WI38 (cell line): ENCODE results near the gene ARFRP1.
"Not testable (repeated sequence)": the region's sequence is repeated elsewhere in the genome, so short reads cannot be mapped to it uniquely, and the experiment has no call there.

Experiments
- H3K4me3 ChIP-seq: 2 replicates; pipeline ENCODE4 v1.5.1; 2011; ENCODE audit warnings: low read depth, mild to moderate bottlenecking, control low read depth, low read length
- TF ChIP-seq, protein P1 (sequence below): IDR thresholded peaks from 2 replicates; pipeline ENCODE4 v1.5.1; 2012; ENCODE audit warnings: low read depth, mild to moderate bottlenecking, control low read depth, low read length

The ARFRP1 gene

DNA sequence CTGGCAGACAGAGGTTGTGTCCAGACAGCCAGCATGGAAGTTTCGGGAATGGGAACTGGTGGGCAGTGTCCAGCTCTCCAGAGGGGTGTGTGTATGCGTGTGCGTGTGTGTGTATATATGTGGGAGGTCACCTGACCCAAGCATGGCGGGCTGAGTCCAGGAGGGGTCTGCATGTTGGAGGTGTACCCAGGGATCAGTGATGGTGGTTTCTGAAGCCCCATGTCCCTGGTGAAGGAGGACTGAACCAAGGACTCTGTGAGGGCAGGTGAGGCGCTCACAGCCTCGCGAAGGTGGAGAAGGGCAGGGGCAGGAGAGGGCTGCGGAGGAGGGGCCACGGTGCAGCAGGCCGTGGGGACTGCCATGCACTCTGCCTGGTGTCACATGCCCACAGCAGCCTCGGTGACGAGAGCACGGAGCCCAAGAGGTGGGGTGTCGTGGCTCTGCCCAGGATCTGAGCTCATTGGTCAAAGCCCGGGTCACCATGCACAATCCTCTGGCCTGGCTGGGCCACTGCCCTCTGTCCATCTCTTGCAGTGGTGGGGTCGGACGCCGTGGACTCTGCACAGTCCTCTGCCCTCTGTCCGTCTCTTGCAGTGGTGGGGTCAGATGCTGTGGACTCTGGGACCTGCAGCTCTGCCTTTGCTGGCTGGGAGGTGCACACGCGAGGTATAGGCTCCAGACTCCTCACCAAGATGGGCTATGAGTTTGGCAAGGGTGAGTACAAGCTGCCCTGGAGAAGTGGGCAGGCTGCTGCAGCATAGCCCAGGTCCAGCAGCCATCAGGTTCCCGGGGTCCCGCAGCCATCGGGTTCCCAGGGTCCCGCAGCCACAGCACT lies 26.6 kb upstream of the ARFRP1 start:
- TF ChIP-seq, protein P1, sequence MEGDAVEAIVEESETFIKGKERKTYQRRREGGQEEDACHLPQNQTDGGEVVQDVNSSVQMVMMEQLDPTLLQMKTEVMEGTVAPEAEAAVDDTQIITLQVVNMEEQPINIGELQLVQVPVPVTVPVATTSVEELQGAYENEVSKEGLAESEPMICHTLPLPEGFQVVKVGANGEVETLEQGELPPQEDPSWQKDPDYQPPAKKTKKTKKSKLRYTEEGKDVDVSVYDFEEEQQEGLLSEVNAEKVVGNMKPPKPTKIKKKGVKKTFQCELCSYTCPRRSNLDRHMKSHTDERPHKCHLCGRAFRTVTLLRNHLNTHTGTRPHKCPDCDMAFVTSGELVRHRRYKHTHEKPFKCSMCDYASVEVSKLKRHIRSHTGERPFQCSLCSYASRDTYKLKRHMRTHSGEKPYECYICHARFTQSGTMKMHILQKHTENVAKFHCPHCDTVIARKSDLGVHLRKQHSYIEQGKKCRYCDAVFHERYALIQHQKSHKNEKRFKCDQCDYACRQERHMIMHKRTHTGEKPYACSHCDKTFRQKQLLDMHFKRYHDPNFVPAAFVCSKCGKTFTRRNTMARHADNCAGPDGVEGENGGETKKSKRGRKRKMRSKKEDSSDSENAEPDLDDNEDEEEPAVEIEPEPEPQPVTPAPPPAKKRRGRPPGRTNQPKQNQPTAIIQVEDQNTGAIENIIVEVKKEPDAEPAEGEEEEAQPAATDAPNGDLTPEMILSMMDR: no peak
- no peak overlapping the region for H3K4me3 ChIP-seq

DNA sequence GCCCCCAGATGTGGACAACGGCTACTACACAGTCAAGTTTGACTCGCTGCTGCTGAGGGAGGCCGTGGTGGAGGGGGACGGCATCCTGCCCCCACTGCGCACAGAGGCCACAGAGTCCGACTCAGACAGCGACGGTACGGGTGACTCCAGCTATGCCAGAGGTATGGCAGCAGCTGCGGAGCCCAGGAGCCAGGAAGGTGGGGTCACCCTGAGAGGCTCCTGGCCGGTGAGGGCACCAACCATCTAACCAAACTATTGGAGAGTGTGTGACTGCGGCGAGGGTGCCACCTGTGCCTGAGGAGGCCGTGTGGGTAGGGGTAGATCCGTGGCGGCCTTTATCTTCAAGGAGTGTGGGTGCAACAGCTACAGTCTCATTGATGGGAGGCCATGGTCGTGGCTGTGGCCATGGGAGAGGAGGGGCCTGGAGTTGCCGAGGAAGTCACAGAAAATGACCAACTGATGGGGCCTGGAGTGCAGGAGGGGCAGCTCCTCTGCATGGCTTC lies 25.9 kb upstream of the ARFRP1 start:
- H3K4me3 ChIP-seq: no peak overlapping the region
- TF ChIP-seq, protein P1: no peak

DNA sequence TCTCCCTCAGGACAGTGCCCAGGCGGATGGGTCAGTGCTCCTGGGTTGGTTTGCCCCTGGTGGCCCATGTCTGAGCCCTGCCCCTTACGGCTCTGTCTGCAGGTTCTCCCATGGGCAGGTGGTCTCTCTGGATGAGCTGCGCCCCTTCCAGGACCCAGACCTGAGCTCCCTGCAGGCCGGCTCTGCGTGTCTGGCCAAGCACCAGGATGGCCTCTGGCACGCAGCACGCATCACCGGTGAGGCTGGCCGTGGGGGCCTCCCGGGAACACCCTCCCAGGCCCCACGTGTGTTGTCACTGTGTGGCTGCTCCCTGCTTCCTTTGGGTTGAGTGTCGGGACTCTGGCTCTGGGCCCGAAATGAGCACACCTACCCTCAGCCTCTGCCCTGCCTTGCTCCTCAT lies 25.3 kb upstream of the ARFRP1 start:
- TF ChIP-seq, protein P1: no peak
- H3K4me3 ChIP-seq: no peak overlapping the region

DNA sequence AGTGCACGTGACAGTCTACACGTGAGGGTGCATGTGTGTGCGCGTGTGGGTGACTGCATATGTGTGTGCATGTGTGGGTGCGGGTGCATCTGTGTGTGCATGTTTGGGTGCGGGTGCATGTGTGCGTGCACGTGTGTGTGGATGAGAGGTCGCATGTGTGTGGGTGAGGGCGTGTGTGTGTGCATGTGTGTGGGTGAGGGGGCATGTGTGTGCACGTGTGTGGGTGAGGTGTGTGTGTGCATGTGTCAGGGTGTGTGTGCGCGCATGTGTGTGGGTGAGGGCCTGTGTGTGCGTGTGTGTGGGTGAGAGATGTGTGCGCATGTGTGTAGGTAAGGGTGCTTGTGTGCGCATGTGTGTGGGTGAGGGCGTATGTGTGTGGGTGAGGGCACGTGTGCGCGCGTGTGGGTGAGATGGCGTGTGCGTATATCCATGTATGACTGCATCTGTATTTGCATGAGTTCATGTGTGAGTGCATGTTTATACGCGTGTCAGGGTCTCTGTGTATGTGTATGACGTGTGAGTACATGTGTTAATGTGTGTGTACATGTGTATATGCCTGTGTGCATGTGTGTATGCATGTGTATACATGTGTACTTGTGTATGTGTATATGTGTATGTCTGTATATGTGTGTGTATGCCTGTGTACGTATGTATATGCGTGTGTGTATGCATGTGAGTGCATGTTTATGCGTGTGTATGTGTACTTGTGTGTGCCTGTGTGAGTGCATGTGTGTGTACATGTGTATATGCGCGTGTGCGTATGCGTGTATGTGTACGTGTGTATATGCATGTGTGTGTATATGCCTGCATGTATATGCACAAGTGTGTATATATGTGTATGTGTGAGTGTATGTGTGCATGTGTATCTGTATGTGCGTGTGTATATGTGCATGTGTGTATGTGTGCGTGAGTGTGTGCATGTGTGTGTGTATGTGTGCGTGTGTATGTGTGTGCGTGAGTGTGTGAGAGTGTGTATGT lies 24.6 kb upstream of the ARFRP1 start:
- no peak overlapping the region for H3K4me3 ChIP-seq
- TF ChIP-seq, protein P1: no peak

DNA sequence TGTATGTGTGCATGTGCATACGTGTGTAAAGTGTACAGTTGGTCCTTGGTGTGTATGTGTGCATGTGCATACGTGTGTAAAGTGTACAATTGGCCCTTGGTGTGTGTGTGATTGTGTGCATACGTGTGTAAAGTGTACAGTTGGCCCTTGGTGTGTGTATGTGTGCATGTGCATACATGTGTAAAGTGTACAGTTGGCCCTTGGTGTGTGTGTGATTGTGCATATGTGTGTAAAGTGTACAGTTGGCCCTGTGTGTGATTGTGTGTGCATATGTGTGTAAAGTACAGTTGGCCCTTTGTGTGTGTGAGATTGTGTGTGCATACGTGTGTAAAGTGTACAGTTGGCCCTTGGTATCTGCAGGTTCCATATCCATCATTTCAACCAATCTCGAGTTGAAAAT lies 23.6 kb upstream of the ARFRP1 start:
- no peak overlapping the region for H3K4me3 ChIP-seq
- TF ChIP-seq, protein P1: no peak

DNA sequence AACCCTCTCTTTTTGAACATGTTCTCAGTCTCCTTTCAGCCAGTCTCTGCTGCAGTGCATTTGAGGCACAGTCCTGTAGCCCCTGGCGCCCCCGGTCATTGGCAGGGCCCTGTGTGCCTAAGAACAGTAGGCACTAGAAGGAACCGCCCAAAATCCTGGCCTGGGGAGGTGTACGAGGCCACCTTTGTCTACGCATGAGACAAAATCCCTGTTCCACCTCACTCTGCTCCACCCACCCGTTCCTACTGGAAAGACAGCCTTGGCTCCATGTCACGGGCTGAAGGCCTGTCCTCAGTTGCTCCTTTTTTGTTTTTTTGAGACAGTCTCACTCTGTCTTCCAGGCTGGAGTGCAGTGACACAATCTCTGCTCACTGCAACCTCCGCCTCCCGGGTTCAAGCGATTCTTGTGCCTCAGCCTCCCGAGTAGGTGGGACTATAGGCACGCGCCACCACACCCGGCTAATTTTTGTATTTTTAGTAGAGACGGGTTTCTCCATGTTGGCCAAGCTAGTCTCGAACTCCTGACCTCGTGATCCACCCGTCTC lies 22.5 kb upstream of the ARFRP1 start:
- H3K4me3 ChIP-seq: not testable (repeated sequence)

DNA sequence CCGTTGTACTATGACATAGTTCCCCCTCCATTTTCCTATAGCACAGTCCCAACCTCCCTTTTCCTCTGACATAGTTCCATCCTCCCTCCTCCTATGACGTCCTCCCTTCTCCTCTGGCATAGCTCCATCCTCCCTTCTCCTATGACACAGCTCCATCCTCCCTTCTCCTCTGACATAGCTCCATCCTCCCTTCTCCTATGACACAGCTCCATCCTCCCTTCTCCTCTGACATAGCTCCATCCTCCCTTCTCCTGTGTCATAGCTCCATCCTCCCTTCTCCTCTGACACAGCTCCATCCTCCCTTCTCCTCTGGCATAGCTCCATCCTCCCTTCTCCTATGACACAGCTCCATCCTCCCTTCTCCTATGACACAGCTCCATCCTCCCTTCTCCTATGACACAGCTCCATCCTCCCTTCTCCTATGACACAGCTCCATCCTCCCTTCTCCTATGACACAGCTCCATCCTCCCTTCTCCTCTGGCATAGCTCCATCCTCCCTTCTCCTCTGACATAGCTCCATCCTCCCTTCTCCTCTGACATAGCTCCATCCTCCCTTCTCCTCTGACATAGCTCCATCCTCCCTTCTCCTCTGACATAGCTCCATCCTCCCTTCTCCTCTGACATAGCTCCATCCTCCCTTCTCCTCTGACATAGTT lies 15.3 kb upstream of the ARFRP1 start:
- not testable (repeated sequence) for H3K4me3 ChIP-seq

DNA sequence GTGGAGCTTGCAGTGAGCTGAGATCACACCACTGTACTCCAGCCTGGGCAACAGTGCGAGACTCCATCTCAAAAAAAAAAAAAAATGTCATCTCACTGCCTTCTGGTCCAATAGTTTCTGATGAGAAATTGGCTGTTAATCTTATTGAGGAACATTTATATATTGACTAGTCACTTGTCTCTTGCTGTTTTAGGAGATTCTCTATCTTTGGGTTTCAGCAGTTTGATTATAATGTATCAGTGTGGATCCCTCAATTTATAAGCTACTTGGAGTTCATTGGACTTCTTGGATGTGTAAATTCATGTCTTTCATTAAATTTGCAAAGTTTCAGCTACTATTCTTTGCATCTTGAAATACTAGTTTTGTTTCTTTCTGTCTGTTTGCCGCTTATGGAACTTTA lies 11.2 kb upstream of the ARFRP1 start:
- TF ChIP-seq, protein P1: no peak
- no peak overlapping the region for H3K4me3 ChIP-seq
